GM21447 (cell line): ENCODE measurements around the gene TMEM129.

Experiments used
- ATAC-seq: cut with Tn5 transposase; IDR thresholded peaks from one replicate; pipeline ENCODE4 v1.9.1; 2021; ENCODE audit not compliant: unreplicated experiment

The TMEM129 gene

DNA sequence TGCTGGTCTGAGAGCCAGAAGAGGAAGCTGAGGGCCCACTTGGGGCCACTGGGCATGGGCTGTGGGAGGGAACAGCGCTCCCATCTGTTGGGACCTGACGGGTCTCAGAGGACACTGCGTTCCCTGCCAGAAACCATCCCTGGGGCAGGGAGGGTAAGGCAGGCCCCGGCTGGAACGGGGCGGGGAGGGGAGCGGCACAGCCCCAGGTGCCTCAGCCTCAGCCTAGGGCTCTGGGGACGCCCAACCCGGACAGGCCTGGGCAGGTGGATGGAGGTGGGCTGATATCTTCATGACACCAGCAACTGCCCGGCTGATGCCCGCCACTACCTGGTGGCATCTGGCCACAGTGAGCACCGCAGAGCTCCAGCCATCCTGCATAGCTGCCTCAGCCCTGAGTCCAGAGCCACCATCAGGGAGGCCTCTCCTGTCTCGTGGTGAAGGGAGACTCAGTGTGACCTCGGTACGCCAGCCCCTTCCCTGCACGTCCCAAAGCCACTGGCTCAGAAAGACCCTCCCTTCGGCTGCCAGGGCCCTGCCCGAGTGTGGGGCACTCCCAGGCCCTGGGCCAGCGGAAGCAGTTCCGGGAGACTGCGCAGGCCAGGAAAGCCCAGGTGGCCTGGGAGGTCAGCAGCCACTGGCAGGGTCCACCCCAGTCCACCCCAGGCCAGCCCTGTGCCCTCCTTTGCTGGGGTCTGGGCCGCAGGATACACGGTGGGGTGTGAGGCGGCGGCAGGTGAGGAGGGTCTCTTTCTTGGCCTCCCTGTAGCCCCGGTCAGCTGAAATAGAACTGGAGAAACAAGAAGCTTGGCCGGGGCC lies 37.4 kb upstream of the TMEM129 start:
- no peak for ATAC-seq

DNA sequence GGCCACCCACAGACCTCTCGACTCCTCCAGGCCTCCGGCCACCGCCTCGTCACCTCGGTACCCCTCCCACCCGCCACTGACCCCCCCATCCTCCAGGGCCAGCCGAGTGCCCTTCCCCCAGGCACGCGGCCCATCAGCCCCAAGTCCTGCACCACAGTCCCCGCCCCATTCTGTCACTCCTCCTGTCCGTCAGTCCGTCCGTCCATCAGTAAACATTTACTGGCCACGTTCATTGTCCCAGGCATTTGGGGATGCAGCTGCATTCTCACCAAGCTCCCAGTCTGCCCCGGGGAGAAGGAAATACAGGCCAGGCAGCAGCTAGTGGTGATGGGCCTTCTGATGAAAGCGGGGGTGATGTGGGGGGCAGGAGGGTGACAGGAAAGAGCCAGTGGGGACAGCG lies 36.7 kb upstream of the TMEM129 start:
- no peak for ATAC-seq

DNA sequence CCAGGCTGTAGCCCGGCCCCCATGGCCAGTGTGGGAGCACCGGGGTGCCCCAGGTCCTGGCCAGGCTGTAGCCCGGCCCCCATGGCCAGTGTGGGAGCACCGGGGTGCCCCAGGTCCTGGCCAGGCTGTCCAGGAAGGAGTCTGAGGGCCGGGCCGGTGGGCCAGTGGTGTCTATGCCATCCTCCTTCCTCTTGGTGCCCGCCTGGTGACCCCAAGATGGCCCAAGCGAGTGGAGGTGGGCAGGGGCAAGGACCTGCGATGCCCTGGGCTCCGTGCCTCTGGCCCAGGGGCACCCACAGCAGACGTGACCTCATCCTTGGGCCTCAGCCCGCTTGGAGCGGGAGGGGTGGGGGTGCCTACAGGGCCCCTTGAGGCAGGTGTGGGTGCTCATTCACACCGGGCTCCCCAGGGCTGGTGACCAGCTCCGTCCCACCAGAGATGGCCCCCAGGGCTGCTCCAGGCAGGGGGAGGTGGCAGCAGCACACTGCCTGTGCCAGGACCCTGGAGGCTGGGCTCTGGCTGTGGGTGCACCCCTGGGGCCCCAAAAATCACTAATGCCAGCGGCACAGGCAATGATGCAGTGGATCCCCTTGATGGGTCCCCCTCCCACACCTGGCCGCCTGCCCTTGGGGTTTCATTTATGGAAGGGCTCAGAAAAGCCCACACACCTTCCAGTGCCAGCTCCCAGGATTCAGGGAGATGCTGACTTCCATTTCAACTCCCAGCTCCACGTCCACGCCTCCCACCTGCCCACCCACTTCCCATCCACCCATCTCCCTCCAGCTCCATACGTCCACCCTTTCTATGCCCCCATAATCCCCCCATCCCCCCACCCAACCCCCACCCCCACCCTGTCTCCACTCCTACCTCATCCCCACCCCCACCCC lies 36.0 kb upstream of the TMEM129 start:
- ATAC-seq: no peak

DNA sequence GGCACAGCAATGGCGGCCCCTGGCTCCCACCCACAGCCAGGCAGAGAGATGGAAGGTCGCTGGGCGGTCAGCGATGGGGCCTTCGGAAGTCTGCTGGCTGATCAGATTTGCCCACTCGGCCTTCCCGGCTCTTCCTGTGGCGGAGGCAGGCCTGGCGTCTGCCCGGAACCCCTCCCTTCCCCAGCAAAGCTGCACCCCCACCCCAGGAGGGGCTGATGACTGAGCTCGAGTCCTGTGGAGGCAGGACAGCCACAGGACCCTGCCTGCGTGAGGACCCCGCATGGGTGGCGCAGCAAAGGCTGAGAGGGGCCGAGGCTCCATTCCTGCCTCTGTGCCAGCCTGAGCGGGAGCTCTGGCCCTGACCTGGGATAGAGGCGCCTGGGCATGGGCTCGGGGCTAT lies 35.0 kb upstream of the TMEM129 start:
- ATAC-seq: no peak

DNA sequence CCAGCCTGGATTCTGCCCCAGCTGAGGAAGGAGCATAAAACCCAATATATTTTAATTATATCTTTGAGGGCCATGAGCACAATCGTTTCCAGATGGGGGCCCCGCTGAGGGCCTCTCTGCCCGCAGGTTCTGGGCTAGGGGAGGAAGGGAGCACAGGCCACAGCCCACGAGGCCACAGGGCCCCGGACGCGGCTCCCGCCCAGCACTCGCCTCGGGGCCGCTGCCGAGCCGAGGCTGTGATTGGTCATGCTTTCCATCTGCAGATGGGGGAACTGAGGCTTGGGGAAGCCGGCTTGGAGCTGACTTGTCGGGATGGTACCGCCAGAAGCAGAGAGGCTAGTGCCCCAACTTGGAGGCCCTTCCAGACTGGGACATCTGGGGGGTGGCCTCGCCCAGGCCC lies 34.2 kb upstream of the TMEM129 start:
- no peak for ATAC-seq

DNA sequence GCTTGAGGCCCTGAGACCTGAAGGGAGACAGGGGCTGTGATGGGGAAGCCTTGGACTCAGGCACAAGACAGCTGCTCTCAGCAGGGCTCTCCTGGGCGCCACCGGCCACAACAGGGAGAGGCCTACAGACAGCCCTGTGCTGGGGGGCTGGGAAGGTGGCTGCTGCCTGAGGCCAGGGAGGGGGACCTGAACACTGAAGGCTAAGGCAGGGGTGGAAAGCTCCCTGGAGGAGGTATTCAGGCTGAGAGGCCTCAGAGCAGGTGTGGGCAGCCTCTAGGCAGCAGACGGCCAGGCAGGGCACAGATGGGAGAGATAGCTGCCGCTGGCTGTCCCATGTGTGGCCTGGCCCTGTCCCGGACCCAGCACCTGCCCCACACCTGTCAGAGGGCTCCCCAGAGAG lies 33.2 kb upstream of the TMEM129 start:
- ATAC-seq: no peak

DNA sequence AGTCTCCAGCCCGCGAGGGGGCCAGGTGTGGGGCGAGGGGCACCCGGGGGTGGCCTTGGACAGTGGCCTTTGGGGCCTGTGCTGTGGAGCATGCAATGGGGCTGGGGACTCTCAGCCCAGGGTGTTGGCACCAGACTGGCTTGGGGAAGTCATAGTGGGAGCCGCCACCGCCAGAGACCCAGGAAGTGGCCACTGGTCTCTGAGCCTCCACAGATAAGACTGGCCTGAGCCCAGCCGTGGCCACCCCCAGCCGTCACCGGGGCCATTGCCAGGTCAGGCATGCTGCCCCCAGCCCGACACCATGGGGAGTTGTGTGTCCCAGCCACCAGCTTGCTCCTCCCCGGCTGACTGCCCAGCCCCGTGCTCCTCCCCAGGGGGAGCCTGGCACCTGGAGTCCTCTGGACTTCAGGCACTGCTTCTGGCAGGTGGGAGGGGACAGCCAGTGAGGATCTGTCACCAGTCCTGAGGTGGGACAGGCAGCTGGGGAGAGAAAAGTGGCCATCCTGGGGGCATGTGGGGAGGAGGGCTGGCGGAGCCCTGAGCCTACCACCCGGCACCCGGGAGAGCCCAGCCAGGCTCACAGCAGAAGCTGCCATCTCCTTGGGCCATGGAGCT lies 32.7 kb upstream of the TMEM129 start:
- no peak for ATAC-seq

DNA sequence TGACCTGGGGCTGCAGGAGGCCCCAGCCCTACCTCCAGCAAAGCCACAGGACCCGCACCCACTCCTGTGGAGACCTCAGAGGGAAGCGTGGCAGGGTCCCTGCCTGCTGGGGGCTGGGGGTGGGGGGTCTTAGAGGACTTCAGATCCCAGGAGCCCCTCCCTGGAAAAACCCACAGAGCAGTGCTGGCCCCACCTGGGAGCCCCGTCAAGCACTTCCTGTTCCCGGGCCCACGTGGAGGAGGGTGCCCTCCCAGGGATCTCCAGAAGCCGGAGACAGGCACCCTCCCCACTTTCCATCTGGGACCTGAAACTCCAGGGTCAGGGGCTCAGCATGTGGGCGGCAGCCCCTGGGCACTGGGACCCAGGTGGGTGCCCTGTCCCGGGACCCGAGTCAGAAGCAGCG lies 32.2 kb upstream of the TMEM129 start:
- no peak for ATAC-seq

DNA sequence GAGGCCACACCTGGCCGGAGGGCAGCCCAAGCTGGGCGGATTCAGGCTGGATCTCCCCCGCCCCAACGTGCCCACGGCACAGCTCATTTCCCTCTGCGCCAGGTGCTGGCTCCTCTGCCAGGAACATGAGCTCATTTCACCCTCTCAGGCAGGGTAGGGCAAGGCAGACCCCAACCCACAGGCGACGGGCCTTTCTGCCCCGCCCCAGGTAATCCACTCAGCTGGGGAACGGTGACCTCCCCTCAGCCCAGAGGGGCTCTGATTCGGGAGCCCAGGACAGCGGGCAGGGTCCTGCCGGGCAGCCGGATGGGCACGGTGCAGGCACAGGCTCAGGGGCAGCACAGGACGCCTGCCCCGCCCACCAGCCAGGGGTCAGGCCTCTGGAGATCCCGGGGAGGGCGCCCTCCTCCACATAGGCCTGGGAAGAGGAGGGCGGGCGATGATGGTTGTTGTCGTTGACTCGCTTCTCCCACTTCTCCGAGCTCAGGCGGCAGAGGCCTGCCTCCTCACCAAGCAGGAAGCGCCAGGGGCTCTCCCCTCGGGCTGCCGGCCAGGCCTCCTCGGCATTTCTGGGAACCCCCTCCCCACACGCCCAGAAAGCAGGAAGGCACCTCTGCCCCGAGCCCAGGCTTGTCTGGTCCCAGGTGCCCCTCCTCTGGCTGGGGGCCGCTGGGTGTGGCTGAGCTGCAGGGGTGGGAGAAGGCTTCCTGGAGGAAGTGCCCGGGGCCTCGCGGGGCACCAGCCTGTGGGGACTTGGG lies 31.3 kb upstream of the TMEM129 start:
- no peak for ATAC-seq

DNA sequence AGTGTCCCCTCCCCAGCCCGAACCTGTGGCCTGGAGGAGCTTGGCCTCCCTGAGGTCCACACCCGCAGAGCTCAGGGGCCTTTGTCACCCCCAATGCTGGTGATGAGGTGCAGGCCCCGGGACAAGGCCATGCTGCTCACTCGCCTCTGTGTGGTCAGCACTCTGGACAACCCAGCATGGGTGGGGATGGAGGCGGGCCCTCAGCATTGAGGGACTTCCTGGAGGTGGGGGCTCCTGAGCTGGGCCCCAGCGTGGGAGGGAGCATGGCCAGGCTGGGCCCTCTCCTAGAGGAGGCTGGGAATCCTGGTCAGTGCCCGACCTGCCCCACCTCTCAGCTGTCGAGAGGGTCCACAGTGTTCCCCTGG lies 30.8 kb upstream of the TMEM129 start:
- ATAC-seq: no peak

DNA sequence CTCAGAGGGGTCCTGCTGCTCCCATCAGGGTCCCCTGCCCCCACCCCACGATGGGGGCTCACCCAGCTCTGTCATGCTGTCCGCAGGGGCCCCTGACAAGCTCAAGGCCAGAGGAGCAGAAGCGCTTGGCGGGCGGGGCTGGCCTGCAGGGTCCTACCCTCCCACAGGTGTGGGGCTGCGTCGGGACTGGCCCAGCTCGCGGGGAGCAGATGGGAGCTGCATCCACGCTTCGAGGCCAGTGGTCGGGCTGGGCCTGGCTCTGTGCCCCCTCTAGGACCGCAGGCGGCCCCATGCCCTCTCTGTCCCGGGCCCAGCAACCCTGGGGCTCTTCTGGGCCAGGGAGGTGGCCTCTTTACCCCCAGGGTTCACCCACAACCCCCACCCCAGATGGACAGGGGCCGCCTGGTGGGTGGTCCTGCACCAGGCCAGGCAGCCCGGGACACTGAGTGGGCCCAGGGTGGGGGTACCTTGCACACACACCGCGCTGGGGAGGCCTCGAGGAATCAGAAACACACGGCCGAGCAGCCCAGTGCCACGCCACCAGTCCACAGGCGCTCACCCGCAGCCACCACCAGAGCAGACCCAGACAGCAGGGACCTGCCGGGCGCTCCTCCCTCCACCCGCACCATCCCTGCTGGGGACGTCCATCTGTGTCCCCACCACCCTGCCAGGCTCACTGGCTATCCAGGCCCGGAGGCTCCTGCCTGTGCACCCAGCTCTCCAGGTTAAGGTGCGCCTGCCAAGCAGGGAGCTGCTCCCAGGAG lies 30.2 kb upstream of the TMEM129 start:
- no peak for ATAC-seq

DNA sequence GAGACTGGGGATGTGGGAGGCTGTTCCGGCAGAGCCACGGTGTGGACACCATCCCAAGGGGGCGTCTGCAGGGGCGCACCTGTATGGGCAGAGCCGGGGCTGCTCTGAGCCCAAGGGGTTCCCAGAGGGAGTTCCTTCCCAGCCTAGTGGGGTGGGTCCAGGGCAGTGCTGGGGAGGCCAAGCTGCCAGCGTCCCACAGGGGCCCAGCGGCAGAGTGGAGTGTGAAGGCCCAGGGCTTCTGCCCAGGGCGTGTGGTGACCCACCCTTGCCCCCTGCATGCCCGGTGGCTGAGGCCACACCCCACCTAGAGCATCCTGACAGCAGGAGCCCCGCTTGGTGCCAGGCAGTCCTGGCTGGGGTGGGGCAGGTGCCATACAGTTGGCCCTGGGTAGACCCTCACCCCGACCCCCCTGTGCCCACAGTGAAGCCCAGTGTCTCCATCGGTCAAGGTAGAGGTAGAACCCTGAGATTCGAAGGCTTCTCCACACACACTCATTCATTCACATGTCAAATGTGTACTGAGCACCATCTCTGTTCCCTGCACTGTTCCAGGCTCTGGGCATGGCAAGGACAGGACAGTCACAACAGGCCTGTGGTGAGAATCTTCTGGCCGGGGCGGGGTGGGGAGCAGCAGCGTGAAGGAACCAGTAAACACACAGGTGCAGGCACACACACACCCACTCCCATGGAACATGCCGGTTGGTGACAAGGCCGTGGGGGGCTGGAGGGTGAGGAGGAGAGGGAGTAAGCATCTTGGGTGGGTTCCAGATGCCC lies 29.4 kb upstream of the TMEM129 start:
- ATAC-seq: no peak

DNA sequence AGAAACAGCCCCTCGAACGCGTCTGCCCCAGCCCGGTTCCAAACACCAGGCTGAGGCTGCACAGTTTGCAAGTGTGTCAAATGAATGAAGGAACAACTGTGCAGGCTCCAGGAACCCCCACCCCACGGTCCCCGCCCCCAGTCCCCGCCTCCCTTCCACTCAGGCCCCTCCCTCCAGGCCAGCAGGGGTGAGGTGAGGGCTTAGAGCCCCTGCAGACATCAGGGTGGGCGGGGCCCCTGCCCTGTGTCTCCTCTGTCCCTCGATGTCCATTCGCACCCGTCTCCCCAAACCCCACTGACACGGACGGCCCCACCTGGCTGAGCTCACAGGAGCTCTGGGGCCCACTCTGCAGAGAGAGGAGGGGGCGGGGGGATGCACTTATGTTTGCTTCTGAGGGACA lies 28.7 kb upstream of the TMEM129 start:
- ATAC-seq: no peak

DNA sequence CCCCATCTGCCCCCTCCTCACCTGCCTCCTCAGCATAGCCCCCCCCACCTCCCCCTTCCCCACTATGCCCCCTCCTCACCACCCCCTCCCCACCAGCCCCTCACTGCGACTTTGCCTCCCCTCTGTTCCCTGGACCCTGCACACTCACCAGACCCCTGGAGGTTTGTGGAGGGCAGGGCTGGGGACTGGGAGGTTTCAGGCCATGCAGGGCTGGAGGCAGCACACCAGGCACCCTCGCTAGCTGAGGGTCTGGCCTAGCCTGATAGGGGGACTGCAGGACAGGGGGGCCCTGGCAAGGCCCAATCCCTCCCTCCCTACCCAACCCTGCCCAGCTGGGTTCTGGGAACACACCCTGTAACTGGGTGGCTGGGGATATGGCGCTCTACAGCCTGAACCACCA lies 28.2 kb upstream of the TMEM129 start:
- ATAC-seq: no peak

DNA sequence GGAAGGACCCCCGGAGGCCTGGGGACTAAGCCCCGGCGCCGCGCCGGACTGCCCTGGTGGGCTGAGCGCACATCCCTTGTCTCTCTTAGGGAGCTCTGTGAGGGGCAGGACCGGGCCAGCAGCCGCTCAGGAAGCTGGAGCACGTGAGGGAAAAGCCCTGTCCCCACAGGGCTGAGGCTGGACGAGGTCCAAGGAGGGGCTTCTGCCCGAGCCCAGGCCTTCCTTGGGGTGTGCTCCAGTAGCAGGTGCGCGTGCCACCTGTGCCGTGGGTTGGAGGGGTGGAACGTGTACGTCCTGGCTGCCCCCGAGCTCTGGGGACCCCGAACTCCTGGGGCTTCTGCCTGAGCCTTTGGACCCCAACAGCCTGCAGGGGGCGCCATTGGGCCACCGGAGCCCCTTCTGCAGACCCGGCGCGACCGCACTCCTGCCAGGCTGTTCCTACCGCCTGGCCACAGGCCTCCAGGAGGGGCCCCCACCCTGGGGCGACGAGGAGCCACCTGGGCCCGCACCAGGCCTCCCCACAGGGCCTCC lies 27.4 kb upstream of the TMEM129 start:
- no peak for ATAC-seq

DNA sequence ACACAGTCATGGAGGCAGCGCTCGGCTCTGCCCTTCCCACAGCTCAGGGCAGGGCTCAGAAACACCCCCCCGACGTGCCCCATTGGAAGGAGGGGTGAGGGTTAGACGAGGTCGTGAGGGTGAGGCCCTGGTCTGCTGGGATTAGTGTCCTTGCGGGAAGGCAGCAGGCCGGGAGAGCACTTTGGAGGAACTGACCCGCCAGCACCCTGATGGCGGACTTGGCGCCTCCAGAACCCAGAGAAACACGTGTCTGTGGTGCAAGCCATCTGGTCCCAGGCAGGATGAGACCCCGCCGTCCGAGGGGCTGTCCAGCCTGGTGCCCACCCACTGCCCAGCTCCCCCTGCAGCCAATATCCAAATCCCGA lies 26.5 kb upstream of the TMEM129 start:
- no peak for ATAC-seq

DNA sequence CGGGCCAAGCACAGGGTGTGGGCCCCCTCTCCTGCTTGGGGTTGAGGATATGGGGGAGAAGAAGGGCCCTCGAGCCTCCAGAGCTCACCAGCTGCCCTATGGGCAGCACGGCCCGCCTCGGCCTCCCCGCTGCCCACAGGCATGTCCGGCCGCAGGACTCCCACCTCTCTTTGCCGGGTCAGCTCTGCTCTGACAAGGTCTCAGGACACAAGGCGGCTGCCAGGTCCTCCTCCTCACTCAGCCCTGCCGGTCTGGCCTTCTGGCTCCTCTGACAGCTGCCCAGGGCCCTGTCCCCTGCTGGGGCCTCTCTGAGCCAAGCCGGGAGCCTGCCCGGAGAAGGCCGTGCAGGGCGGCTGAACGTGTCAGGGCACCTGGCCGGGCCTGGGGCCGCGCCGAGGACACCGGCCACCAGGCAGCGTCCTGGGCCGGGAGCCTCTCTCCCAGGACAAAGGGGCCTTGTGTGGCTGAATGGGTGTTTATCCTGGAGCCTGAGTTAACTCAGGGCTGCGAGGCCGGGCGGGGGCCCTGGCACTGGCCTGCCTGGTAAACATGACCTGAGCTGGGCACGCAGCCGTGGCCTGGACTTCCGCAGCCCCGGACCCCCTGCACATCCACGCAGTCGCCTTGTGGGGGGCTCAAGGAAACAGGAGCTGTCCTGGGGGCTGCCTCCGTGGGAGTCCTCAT lies 25.9 kb upstream of the TMEM129 start:
- ATAC-seq: no peak

DNA sequence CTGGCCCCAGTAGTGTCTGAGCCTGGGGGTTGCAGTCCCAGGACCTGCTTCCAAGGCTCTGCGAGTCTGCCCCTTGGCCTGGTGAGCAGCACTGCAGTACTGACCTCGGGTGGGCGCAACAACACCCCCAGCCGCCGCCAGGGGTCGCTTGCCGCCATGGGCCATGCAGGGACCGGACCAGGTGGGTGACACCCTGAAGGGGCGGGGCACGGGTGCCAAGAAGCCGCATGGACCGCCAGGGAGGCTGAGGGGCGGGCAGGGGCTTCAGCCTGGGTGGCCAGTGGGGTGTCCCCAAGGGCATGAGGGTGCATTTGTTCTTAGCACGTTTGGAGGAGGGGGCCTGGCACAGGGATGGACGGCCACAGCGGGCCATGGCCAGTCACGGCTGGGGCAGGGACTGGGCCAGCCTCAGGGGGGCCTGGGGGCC lies 25.2 kb upstream of the TMEM129 start:
- ATAC-seq: peak; percentile 62

DNA sequence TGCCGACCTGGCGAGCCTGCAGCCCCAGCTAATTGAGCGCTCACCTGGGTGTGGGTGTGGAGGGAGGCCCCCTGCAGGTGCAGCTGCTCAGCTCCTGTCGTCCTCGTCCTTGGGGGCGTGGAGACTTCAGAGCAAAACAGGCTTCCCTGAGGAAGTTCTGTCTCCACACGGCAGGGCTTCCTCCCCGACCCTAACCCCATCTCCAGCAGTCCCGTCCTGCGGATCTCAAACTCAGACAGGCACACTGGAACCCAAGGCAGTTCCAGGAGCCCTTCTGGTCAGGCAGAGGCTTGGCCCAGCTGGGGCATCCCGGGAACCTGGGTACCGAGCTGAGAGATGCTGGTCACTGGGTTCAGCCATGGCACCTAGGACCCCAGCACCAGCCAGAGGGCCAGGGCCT lies 24.6 kb upstream of the TMEM129 start:
- no peak for ATAC-seq
